Measurements from ENCODE around the gene CIT.

DNA sequence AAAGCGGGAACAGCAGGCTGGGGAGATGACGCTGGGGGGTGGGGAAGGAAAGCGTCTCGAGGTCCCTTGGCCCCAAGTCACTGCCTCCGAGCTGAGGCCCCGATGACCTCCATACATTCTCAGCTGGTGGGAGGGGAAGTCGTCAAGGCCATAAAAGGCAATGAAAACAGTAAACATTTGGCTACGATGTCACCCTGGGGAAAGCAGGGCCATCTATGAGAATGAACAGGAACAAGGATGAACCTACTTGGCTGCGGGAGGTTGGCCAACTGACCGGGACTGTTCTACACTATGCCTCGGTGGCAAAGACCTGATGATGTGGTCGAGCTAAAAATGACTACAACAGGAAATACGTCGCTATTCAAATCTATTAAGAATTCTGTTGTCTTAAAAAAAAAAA, 189.7 kb downstream of the CIT start:
- TF ChIP-seq, protein P1, sequence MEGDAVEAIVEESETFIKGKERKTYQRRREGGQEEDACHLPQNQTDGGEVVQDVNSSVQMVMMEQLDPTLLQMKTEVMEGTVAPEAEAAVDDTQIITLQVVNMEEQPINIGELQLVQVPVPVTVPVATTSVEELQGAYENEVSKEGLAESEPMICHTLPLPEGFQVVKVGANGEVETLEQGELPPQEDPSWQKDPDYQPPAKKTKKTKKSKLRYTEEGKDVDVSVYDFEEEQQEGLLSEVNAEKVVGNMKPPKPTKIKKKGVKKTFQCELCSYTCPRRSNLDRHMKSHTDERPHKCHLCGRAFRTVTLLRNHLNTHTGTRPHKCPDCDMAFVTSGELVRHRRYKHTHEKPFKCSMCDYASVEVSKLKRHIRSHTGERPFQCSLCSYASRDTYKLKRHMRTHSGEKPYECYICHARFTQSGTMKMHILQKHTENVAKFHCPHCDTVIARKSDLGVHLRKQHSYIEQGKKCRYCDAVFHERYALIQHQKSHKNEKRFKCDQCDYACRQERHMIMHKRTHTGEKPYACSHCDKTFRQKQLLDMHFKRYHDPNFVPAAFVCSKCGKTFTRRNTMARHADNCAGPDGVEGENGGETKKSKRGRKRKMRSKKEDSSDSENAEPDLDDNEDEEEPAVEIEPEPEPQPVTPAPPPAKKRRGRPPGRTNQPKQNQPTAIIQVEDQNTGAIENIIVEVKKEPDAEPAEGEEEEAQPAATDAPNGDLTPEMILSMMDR (IDR thresholded peaks at IDR 0.05) = no peak
- no peak for TF ChIP-seq POLR2A (IDR thresholded peaks at IDR 0.05)
- TF ChIP-seq EP300 (IDR thresholded peaks at IDR 0.05) = no peak
- no peak for TF ChIP-seq POLR2AphosphoS5 (IDR thresholded peaks at IDR 0.05)

All from sigmoid colon (tissue), 4 donors.